ENCODE results near the gene SOCS1.
"Not testable (repeated sequence)": the region's sequence is repeated elsewhere in the genome, so short reads cannot be mapped to it uniquely, and the experiment has no call there.

Gene SOCS1

DNA sequence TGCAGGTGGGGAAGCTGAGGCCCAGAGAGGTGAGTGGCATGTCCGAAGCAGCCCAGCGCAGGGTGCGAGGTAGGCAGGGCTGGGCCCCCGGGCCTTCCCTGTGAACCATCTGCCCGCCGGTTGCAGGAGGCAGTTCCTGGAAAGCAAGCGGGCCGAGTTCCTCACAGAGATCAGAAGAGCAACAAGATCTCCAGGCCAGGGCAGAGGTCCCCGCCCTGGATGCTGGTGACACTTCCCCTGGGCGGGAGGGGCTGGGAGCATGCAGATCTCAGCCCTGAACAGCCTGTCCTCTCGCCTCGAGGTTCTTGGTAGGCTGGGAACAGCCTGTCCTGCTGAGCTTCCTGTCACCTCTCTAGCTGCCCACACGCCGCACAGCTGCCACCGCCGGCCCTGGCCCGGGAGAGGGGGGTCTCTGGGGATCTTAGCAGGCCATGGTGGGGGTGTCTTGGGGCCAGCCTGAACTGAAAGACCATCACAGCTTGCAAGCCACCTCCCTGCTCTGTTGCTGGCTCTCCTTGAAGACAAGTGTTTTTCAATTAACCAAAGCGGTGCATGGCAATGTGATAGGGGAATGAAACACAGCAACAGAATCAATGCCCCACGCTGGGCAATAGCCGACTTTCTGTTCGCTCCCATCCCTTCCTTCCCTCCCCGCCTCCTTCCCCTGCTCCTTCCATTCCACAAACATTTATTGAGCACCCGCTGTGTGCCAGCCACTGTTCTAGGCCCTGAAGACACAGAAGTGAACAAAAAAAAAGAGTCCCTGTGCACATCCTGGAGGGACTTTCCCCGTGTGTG, 31.7 kb downstream of the SOCS1 start:
- peak; percentile 86 for DNase-seq

DNA sequence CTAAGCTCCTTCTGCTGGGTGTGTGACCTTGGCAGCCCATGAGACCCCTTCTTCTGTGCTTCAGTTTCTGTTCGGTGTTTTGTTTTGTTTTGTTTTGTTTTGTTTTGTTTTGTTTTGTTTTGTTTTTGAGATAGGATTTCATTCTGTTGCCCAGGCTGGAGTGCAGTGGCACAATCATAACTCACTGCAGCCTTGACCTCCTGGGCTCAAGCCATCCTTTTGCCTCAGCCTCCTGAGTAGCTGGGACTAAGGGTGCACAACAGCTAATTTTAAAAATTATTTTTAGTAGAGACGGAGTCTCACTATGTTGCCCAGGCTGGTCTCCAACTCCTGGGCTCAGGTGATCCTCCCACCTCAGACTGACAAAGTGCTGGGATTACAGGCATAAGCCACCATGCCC, 35.5 kb downstream of the SOCS1 start:
- not testable (repeated sequence) for DNase-seq

DNA sequence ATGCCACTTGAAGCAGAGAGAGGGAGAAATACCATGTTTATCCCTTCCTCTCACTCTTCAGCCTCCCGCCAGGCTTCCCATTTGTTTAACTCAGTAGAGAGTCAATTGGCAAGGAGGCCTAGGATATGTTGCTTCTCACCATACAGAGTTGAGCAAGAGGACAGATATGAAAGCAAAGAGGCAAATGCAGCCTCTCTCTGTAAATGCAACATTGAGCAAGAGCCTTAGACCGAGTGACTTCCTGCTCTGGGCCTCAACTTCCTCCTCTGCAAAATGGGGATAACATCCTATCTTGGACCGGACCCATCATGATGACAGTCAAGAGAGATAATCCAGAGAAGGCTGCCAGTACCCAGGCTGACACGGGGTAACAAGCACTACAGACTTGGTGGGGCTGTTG, 36.8 kb downstream of the SOCS1 start:
- DNase-seq: peak; percentile 66

DNA sequence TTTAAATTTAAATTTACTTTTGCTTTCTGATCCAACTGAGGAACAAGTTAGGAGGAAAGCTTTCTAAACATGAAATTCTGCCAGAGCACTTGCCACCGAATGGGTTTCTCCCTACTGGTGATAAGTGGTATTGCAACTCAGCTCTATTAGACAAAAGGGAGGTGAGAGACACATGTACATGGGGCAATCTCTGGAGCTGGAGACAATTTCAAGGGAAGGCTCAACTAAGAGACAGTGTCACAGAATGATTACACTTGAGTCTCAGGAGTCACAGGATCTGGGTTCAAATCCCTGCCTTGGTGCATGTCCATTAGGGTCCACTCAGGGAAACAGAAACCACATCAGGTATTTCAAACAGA, 37.4 kb downstream of the SOCS1 start:
- DNase-seq: no peak

DNA sequence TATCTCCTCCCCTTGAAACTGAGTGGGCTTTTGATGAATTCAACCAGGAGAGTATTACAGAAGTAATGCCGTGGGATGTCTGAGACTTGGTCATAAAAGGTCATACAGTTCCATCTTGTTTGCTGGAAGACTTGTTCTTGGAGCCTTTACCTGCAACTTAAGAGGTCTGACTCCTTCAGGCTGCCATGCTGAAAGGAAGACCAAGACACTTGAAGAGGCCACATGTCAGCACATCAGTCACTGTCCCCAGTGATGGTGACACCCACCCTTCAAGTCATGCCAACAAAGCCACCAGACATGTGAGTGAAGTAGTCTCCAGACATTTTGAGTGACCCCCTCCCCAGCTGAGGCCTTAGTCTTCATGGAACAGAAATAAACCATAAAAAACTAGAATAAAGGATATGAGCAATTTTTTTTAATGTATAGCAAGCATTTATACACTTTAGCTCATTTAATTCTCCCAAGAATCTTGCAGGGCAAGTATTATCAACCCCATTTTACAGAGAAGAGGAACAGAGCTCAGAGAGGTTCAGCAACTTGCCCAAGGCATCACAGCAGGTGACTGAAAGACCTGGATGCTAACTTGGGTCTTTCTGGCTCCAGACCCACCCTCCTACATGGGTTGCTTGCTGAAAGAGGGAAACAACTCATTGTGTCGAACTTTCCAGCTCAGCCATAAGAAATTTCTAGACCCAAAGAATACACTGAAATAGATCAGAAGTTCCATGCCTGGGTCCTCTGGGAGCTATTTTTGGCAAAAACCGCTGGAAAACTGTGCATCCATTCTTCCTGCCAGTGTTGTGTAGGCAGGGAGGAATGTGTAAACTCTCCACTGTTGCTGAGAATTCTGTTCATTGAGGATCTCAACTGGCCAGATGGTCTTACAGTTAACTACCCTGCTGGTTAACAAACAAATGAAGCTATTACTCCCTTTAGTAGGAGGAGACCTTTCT, 38.1 kb downstream of the SOCS1 start:
- no peak for DNase-seq

DNA sequence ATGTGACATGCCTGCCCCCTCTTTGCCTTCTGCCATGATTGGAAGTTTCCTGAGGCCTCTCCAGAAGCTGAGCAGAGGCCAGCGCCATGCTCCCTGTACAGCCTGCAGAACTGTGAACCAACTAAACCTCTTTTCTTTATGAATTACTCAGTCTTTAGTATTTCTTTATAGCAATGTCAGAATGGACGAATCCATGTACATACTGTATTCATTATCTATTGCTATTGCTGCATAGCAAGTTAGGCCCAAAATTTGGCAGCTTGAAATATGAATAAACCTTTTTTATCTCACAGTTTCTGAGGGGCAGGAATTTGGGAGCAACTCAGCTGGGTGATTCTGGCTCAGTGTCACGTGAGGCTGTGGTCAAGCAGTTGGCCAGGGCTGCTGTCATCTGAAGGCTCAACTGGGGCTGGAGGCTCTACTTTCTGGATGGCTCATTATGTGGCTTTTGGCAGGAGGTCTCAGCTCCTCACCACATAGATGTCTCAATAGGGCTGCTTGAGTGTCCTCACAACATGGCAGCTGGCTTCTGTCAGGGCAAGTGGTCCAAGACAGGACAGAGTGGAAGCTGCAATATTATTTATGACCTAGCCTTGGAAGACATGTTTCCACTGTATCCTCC, 40.0 kb downstream of the SOCS1 start:
- DNase-seq: no peak

DNA sequence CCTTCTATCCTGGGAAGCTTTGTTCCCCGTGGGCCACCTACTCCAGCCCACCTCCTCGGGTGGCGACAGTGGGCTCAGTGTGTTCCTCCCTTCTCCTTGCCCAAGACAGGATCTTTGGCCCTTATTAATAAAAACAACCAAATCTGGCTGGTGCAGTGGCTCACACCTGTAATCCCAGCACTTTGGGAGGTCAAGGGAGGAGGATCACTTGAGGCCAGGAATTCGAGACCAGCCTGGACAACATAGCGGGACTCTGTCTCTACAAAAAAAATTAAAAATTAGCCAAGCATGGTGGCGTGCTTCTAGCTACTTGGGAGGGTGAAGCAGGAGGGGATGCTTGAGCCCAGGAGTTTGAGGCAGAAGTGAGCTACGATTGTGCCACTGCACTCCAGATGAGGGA, 42.2 kb downstream of the SOCS1 start:
- no peak for DNase-seq

DNA sequence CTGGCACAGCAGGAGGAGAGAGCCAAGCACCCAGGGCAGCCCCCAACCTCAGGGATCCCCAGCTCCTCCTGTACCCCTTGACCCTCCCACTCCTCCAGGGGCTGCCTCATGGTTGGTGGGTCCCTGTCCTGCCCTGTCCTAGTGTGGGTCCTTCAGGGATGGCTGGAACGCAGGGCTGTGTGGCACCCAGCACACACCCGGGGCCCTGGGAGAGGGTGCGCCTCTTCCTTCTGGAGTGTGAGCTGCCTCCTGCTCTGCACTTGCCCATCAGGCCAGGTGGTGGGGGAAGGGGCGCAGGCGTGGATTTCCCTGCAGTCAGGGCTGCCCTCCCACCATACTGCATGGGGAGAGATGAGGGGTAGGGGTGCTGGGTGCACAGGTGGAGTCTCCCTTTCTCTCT, 42.6 kb downstream of the SOCS1 start:
- DNase-seq: no peak

DNA sequence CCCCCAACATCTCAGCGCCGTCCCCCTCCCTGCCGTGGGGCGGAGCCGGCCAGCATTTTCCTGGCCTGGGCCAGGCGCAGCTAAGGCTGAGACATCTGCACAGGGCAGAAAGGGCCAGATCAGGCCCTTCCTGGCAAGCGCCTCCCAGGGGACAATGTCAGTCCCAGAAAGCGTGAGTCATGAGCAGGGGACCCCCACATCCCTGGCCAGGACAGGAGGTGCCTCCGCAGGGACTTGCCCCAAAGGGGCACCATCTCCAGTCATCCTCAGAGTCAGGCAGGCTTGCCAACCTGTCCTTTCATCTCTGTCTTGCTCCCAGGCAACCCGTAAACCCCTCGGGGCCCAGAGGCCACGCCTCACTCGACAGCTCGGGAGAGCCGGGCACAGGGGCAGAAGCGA, 43.2 kb downstream of the SOCS1 start:
- DNase-seq: no peak

DNA sequence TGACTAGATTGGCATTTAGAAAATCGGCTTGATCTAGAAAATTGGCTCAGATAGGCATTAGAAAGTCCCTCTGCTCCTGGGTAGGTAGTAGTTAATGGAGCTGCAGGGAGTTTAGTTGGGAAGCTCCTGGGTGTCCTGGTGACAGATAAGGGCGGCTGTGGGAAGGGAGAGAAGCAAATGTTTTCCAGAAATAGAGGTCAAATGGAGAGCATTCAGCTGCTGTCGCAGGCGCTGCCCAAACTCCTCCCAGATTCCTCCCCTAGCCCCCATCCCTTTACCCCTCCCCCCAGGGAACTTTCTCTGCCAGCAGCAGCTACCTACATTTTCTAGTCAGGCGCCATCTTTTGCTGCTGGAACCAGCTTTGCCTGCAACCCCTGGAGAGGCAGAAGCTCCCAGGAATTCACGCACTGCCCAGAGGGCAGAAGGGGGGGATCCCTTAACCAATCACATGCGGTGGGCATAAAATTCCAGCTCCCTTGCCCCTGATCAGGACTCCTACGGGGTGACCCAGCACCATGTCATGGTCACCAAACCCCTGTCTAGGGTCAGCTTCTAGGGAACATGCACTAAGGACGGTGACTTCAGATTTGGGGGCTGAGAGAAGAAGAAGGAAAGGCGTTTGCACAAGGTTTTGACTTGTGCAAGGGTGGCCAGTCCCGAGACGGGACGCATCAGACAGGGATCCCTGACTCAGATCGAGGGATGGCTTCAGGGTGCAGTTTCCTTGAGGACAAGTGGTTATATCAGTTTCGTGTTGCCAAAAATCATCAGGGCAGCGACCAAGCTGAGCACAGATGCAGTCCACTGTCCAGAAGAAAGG, 43.8 kb downstream of the SOCS1 start:
- peak; percentile 84 for DNase-seq

DNA sequence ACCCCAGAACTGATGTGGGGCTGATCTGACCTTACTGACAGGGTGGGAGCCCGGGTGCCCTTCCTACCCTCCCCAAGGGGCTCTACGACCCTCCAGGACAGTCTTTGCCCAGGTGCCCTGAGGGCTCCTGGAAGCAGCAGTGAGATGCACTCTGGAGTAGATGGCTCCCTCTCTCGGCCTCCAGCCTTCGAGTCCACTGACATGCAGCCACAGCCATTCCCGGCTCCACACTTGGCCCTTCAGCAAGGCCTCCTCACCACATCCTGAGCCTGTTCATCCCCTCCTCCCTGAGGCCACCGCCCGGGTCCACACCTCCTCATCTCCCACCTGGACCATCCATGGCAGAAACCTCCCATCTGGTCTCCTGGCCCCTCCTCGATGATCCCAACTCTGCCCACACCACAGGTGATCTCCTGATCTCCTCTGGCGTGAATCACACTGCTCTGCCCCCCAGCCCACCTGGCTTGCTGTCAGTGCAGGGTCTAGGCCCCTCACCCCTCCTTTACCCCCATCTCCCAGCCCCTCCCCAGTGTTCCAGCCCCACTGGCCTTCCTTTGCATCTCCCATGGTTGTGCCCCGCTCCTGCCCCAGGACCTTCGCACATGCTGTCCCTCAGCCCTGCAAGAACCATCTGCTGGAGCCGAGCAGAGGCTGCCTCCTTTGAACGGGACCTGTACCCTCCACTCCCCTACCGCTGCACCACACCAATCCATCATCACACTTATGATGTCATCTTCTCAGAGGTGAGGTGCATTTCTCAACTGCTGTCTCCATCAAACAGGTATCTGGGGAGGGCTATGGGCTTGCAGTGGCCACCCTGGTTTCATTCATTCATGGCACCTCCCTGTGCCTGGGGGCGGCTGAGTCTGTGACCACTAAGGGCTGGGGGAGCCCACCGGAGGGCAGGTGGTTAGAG, 44.7 kb downstream of the SOCS1 start:
- no peak for DNase-seq

DNA sequence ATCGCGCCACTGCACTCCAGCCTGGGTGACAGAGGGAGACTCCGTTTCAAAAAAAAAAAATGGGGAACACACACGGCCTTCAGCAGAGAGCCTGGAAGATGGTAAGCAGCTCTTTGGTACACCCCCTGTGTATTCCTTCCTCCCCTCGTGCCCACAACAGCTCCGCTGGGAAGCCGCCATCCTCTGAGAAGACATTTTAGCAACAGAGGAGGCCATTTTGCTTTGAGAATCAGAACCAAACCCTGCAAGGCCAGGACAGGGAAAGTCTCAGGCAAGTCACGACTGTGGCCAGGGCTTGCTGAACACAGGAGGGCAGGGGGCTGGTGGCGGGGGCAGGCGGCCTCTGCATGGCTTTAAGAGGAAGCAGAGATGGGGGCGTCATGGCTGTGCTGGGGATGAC, 45.7 kb downstream of the SOCS1 start:
- no peak for DNase-seq

DNA sequence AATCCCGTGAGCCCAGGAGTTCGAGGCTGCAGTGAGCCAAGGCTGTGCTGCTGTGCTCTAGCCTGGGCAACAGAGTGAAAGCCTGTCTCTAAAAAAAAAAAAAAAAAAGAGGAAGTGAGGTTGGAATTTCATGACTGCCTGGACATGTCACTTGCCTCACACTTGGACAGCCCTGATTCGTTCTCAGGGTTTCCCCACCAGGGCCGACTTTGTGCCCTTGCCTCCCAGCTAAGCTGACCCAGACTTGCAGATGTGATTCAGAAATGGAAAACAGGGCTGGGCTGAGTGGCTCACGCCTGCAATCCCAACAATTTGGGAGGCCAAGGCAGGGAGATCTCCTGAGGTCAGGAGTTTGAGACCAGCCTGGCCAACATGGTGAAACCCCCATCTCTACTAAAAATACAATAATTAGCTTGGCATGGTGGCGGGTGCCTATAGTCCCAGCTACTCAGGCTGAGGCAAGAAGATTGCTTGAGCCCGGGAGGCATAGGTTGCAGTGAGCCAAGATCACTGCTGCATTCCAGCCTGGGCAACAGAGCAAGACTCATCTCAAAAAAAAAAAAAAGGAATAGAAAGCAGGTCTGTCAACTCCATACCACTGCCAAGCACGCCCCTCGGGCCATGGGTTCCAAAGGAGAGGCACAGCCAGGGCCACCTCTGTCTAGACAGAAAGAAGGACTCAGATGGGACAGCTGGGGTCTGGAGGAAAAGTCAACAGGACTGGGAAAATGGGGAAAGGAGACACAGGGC, 46.9 kb downstream of the SOCS1 start:
- DNase-seq: peak; percentile 95

DNA sequence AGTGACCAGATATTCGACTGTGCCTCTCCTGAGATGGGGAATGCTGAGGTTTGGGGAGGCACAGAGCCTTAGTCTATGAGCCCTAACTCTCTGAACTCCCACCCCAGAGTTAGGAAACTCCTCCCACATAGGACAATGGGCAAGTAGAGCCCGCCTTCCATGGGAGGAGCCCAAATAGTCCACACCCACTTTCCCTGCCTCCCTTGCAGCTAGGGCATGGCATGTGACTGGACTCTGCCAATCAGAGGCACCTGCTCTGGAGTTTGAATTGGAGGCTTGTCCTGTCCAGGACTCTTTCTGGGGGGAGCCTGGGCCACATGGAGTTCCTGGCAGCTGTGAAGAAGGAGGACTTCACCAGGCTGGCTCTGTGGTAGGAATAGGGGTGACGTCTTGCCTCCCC, 48.4 kb downstream of the SOCS1 start:
- no peak for DNase-seq

DNA sequence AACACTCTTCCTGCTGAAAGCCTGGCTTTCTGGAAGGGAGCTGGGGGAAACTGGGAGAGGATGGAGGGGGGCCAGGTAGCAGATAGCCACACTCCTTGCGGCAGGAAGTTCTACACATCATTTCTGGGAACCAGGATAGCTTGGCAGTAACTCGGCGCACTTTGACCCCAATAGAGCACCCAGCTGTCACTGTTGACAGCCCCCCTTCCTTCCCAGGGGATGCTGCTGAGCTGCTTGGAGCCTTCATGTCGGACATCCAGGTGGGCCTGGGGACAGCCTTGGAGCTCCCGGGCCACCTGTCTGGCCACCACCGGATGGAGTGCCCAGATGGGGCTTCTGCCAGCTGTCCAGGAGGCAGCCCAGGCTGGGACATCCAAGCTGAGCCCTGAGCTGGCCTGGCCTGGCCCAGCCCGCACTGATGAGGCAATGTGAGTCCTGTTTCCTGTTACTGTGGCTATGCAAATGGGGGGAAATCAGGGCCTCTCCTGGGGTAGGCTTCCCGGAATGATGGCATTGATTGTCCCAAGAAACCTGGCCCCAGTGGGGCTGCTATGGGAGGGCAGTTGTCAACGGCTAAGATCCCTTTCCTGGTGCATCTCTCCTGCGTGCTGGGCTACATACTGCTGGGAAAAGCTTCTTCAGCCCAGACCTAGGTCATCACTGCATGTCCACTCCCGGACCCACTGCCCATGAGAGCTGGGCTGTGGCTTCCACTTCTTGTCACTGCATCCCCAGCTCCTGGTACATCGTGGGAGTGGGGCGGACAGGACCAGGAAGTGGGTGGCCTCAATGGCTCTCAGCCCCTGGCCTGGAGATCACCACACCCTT, 50.0 kb downstream of the SOCS1 start:
- peak; percentile 96 for DNase-seq

DNA sequence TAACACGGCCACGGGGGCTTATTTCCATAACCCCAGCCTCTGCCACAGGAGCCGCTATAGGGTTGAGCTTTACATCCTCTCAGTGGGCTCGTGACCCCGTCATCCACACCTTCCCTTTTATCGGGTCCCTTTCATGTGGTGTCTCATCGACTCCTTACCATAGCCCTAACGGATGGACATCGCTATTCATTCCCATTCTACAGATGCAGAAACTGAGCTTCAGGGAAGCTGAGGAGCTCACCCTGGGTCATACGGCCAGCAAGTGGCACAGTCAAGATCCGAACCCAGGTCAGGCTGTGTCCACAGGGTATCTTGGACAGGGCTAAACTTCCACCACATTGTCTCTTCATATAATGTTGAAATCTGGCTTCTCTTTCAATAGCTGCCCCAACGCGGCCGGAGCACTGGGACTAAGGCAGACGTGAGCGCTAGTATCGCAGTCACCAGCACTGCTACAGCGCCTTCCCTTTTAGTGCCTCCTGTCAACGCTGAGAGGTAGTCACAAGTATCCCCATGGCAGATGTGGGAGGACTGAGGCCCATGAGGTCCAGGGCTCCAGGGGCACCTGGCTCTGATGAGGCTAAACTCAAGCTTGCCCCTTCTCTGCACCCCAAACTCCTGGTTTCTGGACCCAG, 50.8 kb downstream of the SOCS1 start:
- no peak for DNase-seq

DNA sequence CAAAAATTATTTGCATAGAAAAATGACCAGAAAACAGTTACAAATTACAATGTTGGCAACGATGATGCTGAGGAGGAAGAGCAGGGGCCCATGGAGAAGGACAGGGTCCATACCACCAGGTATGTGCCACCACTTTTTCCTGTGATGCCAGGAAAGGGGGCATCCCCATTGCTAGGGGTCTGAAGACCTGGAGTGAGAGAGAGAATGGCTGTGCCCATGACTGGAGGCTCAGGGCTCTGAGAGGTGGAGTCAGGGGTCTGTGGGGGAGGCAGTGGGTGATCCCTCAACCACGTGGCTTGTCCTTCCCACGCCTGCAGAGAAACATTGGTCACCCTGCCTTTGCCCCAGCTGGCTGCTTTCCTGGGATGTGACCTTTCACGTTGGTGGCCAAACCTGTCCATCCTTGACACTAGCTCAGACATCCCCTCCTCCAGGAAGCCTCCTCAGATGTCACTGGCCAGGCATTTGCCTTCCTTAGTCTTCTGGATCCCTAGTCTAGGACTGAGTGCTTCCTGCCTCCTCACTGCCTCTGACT, 51.4 kb downstream of the SOCS1 start:
- no peak for DNase-seq

Data from suppressor macrophage treated with lipopolysaccharide for 4 hours (primary cell).